ENCODE data around the gene AFP.

- TF ChIP-seq POLR2A (IDR thresholded peaks at IDR 0.05; ENCODE audit: low read depth, low read length) (no peak), TAF1 (IDR thresholded peaks at IDR 0.05; ENCODE audit: low read depth, low read length) (no peak), POLR2AphosphoS5 (IDR thresholded peaks at IDR 0.05; ENCODE audit: low read depth, low read length) (no peak)
Observed at GRCh38 chr4:73479323-73479722, 43.3 kb downstream of the AFP start.

Data from GM12891 (cell line).